ENCODE results near the gene MAPKAPK2.

Gene MAPKAPK2

DNA sequence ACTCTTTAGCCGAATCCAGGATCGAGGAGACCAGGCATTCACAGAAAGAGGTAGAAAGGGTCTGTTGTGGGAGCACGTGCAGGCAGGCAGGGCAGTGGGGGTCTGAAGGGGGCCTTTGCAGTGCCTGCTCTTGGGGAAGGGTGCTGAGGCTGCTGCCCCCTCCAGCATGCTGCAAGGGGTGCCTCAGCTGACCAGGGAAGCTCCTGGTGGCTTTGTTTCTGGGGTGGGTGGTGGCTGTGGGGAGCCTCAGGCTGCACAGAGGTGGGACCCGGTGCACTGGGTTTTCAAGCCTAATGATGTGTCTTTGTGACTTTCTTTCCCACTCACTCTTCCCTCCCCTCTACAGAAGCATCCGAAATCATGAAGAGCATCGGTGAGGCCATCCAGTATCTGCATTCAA, 44.3 kb downstream of the MAPKAPK2 start:
- TF ChIP-seq, protein P1, sequence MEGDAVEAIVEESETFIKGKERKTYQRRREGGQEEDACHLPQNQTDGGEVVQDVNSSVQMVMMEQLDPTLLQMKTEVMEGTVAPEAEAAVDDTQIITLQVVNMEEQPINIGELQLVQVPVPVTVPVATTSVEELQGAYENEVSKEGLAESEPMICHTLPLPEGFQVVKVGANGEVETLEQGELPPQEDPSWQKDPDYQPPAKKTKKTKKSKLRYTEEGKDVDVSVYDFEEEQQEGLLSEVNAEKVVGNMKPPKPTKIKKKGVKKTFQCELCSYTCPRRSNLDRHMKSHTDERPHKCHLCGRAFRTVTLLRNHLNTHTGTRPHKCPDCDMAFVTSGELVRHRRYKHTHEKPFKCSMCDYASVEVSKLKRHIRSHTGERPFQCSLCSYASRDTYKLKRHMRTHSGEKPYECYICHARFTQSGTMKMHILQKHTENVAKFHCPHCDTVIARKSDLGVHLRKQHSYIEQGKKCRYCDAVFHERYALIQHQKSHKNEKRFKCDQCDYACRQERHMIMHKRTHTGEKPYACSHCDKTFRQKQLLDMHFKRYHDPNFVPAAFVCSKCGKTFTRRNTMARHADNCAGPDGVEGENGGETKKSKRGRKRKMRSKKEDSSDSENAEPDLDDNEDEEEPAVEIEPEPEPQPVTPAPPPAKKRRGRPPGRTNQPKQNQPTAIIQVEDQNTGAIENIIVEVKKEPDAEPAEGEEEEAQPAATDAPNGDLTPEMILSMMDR (IDR thresholded peaks at IDR 0.05) = no peak
- TF ChIP-seq ZFX (IDR thresholded peaks at IDR 0.05; ENCODE audit: borderline replicate concordance) = no peak
- no peak overlapping the region for H3K27ac ChIP-seq

DNA sequence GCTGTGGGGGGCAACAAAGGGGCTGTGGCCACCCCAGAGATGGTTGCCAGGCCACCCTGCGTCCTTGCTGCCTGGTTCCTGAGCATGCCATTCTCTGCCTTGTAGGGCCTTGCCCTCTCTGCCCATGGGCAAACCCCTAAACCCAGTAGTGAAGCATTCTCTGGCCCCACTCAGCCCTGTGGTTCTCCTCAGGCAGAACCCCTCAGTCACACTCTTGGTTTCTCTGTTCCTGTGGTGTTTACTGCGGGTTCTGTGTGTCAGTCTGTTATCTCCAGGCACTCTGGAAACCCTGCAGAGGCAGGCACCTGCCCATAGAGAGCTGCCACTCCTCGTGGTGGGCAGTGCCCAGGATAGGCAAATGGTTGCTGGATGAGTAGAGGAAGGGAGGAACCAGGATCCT, 44.8 kb downstream of the MAPKAPK2 start:
- H3K27ac ChIP-seq = no peak overlapping the region
- TF ChIP-seq, protein P1 (IDR thresholded peaks at IDR 0.05) = no peak
- TF ChIP-seq ZFX (IDR thresholded peaks at IDR 0.05; ENCODE audit: borderline replicate concordance) = no peak

DNA sequence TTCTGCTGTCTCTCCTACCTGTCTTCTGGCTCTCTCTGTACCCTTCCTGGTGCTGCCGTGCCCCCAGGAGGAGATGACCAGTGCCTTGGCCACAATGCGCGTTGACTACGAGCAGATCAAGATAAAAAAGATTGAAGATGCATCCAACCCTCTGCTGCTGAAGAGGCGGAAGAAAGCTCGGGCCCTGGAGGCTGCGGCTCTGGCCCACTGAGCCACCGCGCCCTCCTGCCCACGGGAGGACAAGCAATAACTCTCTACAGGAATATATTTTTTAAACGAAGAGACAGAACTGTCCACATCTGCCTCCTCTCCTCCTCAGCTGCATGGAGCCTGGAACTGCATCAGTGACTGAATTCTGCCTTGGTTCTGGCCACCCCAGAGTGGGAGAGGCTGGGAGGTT, 47.8 kb downstream of the MAPKAPK2 start:
- H3K27ac ChIP-seq = no peak overlapping the region
- TF ChIP-seq, protein P1 (IDR thresholded peaks at IDR 0.05) = no peak
- no peak for TF ChIP-seq ZFX (IDR thresholded peaks at IDR 0.05; ENCODE audit: borderline replicate concordance)

DNA sequence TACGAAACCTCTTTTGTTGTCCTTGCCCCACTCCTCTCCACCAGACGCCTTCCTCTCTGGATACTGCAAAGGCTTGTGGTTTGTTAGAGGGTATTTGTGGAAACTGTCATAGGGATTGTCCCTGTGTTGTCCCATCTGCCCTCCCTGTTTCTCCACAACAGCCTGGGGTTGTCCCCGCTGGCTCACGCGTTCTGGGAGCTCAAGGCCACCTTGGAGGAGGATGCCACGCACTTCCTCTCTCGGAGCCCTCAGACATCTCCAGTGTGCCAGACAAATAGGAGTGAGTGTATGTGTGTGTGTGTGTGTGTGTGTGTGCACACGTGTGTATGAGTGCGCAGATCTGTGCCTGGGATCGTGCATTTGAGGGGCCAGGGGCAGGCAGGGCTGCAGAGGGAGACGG, 48.3 kb downstream of the MAPKAPK2 start:
- H3K27ac ChIP-seq = no peak overlapping the region
- TF ChIP-seq, protein P1 (IDR thresholded peaks at IDR 0.05) = no peak
- TF ChIP-seq ZFX (IDR thresholded peaks at IDR 0.05; ENCODE audit: borderline replicate concordance) = no peak

DNA sequence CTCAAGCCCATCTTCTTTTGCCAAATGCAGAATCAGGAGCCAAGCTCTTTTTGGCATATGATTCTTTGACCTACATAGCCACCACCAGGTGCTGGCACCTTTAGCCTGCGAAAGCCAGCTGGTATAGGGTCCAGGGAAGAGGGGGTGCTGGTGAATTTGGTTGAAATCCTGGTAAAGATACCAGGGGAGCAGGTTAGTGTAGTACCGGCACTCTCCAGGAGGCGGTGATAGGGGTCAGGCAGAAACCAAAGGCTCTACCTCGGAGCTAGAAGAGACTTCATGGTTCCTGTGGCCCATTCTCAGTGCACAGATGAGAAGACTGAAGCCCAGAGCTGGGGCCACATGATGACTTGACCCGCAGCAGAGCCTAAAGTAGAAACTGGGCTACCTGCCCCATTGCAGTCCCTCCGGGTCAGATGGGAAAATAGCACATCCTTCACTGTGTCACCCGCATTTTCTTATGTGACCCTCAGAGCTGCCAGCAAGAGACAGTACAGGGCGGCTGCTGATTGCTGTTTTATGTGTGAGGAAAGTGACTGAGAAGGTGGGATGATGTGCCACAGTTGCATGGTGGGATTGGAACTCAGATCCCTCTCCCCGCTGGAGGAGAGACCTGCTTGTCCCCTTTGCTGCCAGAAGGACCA, 49.9 kb downstream of the MAPKAPK2 start:
- no peak overlapping the region for H3K27ac ChIP-seq
- TF ChIP-seq, protein P1 (IDR thresholded peaks at IDR 0.05) = peak; percentile 90
- TF ChIP-seq ZFX (IDR thresholded peaks at IDR 0.05; ENCODE audit: borderline replicate concordance) = no peak

DNA sequence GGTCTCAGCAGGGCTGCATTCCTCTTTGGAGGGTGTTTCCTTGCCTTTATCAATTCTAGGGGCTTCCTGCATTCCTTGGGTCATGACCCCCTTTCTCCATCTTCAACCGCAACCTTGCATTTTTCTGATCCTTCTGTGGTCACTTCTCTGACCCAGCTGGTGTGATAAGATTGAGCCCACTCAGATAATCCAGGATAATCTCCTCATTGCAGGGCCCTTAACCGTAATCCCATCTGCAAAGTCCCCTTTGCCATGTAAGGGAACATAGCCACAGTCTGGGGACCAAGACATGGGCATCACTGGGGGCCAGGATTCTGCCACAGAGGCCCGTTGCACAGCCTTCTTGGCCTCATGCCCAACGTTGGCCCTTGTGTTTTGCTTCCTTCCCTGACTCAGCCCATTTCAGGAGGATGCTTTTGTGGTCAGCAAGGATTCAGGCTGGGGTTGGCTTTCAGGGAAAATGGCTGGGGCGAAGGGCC, 50.9 kb downstream of the MAPKAPK2 start:
- no peak overlapping the region for H3K27ac ChIP-seq
- TF ChIP-seq, protein P1 (IDR thresholded peaks at IDR 0.05) = no peak
- TF ChIP-seq ZFX (IDR thresholded peaks at IDR 0.05; ENCODE audit: borderline replicate concordance) = no peak

DNA sequence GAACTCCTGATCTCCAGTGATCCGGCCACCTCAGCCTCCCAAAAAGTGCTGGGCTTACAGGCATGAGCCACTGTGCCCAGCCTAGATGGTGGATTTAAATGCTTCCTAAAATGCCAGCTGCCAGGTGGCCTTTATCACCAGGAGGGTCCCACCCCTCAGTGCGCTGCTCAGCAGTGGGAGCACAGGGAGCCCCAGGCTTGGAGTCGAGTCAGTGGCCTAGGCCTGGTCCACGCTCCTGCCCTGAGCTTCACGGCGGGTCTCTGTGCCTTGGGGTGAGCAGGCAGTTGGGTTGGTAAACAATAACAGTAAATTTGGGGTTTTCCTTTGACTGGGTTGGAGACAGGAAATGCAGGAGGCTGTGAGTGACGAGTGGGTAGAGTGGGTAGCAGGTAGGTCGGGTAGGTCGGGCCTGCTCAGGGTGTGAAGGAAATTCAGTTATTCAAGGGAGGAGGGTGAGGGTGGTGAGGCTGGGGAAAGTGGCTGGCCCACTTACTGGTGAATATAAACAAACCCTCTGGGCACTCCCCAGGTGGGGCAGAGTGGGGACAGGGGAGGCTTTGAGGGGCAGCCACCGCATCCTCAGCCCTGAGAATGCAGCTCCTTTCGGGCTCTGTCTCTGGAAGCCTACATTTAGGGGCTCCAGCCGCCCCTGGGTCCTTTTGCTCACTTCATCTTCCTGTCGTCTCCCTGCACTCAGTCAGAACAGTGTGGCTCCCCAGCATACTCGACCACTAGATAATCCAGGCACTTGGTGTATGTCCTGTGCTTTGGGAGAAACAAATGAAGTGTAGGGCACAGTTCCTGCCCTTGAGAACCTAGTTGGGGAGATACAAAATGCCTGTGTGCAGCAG, 52.4 kb downstream of the MAPKAPK2 start:
- no peak overlapping the region; the same call in 1 of the 2 replicates for H3K27ac ChIP-seq

More for the DNA sequence above, 52.4 kb downstream of the MAPKAPK2 start:
- no peak for TF ChIP-seq ZFX (IDR thresholded peaks at IDR 0.05; ENCODE audit: borderline replicate concordance)
- TF ChIP-seq, protein P1 (IDR thresholded peaks at IDR 0.05) = no peak

Data from 22Rv1 (cell line).